ENCODE results near the gene MEPCE.

MEPCE gene

DNA sequence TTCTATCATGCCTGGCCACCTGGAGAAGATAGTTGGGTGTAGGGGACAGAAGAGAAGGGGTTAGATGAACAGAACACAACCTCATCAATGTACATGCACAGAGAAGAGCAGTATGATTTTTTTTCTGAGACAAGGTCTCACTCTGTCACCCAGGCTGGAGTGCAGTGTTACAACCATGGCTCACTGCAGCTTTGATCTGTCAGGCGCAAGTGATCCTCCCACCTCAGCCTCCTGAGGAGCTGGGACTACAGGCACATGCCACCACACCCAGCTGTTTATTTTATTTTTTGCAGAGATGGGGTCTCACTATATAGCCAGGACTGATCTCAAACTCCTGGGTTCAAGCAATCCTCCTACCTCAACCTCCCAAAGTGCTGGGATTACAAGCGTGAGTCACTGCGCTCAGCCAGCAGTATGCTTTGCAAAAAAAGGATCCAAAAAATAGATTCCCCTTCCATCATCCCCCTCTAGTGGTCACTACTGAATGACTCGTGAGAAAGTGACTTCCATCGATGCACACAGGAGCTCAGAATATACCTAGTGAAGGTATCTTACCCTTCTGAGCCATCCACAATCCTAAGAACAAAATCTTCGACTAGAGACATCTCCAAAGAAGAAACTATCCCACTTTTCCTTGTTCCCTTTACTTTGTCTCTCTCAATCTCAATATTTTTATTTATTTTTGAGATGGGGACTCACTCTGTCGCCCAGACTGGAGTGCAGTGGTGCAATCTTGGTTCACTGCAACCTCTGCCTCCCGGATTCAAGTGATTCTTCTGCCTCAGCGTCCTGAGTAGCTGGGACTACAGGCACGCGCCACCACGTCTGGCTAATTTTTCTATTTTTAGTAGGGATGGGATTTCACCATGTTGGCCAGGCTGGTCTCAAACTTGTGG, 22.1 kb upstream of the MEPCE start:
- peak; percentile 28 for DNase-seq

DNA sequence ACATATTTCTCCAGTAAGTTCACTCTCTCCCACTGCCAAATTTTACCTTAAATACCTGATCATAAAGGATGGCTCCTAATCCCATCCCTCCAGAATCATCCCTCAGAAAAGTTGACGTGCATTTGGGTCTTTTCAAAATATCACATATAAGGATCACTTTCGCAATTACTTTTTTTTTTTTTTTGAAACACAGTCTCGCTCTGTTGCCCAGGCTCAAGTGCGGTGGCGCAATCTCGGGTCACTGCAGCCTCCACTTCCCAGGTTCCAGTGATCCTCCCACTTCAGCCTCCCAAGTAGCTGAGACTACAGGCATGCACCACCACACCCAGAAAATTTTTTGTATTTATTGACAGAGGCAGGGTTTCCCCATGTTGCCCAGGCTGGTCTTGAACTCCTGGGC, 18.5 kb upstream of the MEPCE start:
- DNase-seq: no peak

DNA sequence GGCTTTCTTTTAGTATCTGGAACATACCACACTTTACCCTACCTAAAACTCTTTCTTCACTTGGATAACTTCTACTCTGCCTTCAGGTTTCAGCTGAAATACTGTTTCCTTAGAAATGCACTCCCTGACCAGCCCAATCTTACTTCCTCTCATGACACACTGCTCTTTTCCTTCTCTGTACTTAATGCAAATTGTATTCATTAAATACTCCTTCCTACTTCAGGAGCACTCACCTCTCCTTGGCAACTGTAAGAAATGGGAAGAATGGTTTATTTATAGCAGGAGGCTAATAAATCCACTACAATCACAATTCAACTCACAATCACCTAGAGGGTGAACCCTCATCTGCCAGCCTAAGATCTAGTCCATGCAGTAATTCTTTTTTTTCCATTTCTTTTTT, 16.3 kb upstream of the MEPCE start:
- DNase-seq: no peak

DNA sequence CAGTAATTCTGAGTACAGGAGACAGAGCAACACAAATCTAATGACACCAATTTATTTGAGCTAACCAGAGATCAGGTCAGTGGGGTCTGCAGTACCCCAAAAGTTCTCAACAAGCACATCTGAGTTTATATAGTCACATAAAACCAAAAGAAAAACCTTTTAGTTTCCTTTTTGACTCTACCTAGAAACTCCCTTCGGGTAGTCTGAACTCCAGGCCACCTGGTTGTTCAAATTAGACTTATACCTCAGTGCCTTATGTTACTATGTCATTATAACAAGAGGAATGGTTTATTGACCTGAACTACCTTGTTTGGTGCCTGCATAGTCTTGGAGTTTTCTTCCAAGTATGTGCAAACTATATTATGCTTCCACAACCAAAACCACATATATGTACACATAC, 15.7 kb upstream of the MEPCE start:
- DNase-seq: no peak

DNA sequence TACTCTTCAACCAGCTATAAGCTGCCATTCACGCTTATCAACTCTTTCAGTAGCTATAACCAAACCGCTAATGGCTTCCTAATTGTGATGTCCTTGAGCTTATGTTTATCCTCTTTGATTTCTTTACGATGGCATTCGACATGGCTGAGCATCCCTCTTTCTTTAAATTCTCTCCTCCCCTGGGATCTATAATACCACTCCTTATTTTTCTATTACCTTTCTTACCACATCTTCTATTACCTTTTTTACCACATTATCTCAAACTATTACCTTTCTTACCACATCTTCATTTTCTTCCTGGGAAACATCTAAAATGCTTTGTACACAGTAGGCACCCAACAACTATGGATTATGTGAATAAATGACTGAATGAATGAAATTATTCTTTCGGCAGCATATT, 14.2 kb upstream of the MEPCE start:
- no peak for DNase-seq

DNA sequence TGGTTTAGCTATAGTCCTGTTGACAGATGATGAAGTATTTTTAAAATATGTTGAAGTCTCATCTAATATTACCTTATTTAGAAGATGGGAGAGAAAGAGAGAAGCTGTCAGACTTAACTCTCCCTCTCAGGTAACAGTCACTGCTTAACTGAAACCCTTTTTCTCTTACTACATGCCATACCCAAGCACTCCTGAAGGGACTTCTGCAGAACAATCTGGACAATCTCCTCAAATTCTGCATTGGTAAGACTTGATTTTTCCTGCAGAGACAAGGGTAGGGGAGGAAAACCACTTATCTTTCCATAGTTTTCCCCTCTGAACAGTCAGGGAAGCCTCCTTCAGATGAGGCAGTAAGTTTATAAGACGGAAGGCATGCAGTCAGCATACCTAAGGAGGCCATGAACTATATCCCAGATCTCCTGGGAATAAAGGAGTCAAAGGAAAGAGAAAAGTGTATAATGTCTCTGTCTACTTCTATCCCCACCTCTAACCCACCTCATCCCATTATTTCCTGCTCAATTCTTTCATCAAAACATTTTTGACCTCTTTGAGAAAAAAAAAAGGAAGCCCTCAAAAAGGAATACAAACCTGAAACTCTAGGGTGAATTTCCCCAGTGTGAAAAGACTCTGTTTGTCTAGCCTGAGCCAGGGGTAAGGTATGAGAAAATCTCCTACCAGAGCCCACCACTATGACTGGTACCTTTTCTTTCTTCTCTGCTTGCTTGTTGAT, 10.5 kb upstream of the MEPCE start:
- no peak for DNase-seq

DNA sequence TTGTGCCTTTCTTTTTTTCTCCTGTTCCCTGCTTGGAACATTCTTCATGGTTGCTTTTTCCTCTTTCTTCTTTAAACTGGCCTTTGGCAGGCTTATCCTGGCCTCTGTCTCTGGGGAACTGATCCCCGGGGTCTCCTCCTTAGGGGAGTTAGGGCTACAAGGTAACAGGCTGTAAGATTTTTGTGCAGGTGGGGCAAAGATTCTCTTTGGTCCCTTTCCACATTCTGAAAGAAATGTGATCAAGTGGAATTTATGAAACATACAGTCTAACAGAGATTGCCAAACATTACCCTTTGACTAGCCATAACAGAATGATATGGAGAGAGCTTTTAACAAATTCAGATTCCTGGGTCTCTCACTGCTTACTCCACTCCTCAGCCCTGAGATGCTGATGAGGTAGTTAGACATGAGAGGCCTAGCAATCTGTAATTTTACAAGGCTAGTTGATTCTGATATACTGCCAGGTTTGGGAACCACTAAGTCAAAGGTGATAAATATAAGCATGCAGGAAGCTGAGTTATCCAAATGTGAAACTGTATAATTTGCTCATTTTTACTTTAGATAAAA, 9.9 kb upstream of the MEPCE start:
- DNase-seq: no peak

DNA sequence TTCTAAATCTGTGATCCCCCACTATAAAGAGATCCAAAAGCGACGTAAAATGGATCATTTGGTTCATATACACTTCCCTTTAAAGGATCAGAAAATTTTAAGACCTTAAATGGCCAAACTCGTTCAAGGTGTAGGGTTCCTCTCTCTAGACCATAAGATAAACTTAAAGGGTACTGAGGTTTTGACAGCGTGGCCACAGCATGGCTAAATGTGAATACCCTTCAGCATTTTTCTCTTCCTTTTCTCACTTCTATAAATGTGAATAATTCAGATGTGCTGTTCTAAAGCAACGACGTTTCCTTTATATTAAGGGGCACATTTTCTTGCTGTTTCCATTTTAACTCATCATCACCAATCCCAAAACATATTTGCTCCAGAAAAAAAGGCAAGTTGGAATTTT, 6.3 kb upstream of the MEPCE start:
- DNase-seq: no peak

DNA sequence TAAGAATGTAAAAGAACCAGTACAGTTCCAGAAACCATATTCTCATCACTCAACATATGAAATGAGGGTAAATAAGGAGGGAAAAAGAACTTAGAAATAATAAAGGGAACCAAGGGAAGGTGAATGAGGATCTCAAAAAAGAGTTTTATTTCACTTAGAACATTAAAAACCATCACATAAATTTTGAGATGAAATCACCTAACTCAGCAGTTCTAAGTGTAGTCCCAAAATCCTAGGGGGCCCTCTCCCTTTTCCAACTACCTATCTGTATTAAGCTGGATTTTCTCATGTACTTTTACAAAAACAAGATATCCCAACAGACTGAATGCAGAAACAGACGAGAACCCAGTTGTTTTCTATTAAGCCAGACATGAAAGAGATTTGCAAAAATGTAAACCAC, 4.3 kb upstream of the MEPCE start:
- no peak for DNase-seq

DNA sequence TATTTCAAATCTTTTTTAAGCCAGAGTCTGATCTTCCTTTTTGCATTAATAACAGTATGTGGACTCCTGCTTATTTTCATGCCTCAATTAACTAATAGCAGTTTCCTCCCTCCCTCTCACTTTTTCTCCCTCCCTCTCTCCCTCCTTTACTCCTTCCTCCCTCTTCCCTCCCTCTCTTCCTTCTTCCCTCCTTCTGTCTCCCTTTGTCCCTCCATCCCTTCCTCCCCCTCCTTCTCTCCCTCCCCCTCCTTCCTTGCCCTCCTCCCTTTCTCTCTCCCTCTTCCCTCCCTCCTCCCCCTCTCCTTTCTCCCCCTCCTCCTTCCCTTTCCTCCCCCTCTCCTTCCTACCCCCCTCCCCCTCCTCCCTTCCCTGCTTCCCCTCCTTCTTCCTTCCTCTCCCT, 3.1 kb upstream of the MEPCE start:
- DNase-seq: no peak

DNA sequence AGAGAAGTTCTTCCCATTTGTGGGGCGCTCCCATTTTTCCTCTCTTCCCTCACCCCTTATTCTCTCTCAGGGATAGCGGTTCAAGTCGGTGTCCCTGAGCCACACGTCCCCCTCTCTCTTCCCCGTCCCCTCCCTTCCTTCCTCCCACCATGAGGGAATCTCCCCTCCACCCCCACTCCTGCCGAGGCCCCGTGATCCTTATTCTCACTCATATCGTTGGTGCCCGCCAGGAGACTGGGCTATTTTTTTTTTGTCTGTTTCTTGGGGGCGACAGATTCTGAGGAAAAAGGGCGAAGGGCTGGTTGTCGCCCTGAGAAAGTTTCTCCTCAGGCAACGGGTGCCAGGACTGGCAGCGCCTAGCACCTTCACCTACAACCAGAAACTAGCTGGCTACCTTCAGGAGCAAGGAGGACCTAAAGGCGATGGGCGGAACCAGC, 1.9 kb upstream of the MEPCE start:
- DNase-seq: no peak

DNA sequence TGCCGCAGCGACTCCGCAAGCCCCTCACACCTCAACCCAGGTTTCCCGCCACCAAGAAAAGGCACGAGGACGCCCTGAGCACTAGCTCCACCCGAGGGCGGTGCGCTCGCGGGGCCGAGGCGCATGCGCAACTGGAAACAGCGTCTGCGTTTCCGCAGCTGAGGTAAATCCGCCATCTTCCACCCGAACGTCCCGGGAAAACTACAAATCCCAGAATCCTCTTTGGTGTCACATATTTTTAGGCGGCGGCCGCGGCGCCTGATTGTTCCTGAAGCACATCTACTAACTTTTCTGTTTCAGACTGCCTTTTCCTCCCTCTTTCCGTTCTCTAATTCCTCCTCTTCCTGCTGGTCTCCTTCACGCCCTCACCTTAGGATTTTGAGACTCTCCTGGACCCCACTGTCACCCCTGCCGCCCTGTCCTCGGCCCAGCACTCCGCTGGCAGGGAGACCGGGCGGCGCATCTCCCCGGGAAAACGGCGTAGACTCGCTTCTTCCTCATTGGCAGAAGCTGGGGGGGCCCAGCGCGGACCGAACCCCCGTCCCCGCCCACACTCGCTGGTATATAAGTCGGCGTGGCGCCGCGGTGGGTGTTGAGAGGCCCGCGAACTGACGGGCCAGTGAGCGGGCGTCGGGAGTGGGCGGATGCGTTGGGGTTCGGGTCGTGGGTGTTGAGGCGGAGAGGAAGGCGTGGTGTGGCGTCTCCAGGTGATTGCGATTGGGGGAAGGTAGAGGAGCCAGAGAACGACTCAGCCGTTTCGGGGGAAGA, 1.2 kb upstream of the MEPCE start, which contains the start of gene ZCWPW1:
ZCWPW1 (minus strand) TSS at position 505 of the 768 bp plus-strand sequence. CDS start 8,054 bp downstream, outside the sequence.
- peak; percentile 95 for DNase-seq

DNA sequence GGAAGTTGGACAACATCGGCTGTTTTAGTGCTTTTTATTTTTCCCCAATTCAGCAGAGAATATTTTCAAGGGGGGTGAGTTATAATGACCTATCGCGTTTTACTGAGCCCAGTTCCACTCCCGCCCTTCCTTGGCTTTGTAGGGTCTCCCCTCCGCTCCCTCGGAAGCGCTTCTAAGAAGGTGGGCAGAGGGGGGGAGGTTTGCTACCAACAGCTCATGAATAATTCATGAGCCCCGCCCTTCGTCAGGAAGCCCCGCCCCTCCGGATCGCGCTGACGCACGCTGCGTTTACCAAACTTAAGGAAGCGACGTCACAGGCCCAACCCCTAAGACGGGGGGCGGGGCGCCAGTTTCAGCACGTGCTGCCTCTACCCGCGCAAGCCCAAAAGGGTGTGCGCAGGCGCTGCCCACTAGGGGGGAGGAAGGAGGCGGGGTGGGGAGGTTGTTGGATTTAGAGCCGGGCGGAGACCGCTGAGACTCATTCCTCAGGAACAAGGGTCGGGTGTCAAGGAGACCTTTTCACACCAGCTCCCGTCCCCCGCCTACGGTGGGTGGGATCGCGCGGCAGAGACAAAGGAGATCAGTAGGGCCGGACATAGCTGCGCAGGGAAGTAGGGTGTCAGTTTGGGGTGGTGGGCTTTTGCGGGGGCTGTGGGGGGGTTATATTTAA, 529 bp upstream of the MEPCE start:
- DNase-seq: peak; percentile 100

DNA sequence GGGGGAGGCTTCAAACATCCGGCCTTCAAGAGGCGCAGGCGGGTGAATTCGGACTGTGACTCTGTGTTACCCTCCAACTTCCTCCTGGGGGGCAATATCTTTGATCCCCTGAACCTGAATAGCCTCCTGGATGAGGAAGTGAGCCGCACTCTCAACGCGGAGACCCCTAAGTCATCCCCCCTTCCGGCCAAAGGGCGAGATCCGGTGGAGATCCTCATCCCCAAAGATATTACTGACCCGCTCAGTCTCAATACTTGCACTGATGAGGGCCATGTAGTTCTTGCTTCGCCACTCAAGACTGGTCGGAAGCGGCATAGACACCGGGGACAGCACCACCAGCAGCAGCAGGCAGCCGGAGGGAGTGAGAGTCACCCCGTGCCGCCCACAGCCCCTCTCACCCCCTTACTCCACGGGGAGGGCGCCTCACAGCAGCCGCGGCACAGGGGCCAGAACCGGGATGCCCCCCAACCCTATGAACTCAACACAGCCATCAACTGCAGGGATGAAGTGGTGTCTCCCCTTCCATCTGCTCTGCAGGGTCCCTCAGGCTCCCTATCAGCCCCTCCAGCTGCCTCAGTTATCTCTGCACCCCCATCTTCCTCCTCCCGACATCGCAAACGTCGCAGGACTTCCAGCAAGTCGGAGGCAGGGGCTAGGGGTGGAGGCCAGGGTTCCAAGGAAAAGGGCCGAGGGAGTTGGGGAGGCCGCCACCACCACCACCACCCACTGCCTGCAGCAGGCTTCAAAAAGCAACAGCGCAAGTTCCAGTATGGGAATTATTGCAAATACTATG, 1.1 kb downstream of the MEPCE start:
- DNase-seq: peak; percentile 49

DNA sequence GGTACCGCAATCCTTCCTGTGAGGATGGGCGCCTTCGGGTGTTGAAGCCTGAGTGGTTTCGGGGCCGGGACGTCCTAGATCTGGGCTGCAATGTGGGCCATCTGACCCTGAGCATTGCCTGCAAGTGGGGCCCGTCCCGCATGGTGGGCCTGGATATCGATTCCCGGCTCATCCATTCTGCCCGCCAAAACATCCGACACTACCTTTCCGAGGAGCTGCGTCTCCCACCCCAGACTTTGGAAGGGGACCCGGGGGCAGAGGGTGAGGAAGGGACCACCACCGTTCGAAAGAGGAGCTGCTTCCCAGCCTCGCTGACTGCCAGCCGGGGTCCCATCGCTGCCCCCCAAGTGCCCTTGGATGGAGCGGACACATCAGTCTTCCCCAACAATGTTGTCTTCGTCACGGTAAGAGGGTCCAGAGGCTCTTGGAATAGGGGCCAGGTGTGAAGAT, 1.7 kb downstream of the MEPCE start:
- no peak for DNase-seq

DNA sequence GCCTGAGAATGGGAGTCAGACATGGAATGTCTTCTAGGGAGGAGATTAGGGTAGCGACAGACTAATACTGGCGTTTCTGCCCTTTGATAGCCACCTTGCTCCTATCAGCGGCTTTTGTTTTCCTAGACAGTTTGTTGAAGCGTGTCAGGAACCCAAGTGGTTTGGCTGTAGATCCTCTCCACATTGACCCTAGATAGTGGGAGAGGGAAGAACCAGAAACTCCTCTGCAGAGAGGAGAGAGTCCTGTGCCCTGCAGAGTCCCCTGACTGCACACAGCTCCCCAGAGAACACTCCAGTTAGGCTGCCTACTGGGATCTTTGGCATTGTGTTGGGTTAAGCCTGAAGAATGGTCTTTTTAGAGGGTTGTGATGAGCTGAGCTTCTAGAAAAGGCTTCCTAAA, 2.4 kb downstream of the MEPCE start:
- DNase-seq: no peak

DNA sequence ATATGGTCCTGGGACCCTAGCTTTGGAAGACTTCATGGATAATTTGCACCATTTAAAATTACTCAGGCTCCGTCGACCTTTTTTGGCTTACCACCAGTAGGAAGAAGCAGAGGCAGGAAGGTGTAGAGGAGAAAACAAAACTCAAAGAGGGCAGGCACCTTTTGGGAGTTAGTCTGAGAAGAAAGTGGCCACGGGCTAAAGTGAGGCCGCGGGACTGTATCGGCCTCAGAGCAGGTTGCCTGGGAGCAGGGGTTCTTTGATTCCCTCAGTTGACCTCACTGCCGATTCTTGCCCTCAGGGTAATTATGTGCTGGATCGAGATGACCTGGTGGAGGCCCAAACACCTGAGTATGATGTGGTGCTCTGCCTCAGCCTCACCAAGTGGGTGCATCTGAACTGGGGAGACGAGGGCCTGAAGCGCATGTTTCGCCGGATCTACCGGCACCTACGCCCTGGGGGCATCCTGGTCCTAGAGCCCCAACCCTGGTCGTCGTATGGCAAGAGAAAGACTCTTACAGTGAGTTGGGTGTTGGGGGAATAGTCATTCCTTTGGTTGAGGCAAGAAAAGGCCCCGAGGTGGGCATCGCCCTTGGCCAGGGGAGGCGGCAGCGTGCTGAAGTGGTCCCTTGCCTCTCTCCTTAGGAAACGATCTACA, 3.1 kb downstream of the MEPCE start:
- DNase-seq: no peak

DNA sequence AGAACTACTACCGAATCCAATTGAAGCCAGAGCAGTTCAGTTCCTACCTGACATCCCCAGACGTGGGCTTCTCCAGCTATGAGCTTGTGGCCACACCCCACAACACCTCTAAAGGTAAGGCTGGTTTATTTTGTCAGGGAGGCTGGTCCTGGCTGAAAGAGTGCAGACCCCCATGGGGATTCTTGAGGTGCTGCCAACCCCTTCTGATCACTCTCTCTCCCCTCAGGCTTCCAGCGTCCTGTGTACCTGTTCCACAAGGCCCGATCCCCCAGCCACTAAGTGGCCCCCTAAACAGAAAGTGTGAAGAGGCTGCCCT, 3.6 kb downstream of the MEPCE start:
- no peak for DNase-seq

DNA sequence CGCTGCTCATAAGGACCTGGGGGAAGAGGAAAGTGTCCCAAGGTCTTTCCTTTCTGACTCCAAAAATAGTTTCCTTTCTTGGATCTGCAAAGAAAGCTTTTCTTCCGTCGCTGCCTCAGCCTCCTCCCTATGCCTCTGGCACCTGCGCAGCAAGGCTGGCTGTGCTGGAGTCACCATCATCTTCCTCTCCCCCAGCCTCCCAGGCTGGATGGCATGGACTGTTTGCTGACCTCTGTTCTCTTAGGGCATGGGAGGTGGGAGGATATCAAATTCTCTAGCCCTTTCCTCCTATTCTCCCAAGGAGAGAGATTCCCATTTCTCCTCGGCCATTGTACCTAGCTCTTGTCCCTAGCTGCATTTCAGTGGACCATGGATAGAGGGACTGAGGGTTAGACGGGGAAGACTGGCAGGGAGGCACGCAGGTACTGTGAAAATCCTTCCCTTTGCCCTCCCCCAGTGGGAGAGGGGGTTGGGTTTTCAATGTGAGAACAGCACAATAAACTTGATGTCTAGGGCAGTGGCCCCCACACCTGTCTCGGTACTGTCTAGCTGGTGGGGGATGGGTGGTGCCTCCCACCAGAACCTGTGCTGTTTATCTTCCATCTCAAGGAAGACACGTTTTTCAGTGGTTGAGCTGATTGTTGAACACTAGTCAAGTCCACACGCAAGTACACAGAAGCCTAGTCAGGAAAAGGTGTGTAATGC, 4.1 kb downstream of the MEPCE start:
- no peak for DNase-seq

All from activated naive CD4-positive, alpha-beta T cell treated with Interleukin-2 at 50 U/mL for 16 hours (primary cell).